GM12878 (cell line): ENCODE measurements around the gene LAYN.

Experiments used
- CREB1 ChIP-seq: IDR thresholded peaks from 2 replicates; pipeline ENCODE4 v1.6.1; 2012; ENCODE audit warnings: low read depth, mild to moderate bottlenecking, inconsistent platforms
- CTCF ChIP-seq, 3 experiments: IDR thresholded peaks in 2 of 3; conservative IDR thresholded peaks in 1 of 3; 2 replicates each; pipeline ENCODE4 v1.5.1; 2011; ENCODE audit warnings: low read depth in 3 of 3, low read length in 3 of 3, mild to moderate bottlenecking in 3 of 3, control low read depth in 2 of 3, moderate library complexity in 2 of 3, inconsistent platforms in 1 of 3, mixed read lengths in 1 of 3; ENCODE audit not compliant: control insufficient read depth in 2 of 3, insufficient read depth in 1 of 3; ENCODE audit errors: extremely low read depth in 1 of 3
- EP300 ChIP-seq, 2 experiments: fragments of 150-350 bp in 1 of 2; IDR thresholded peaks; 2 replicates each; pipeline ENCODE4 v1.6.1; 2011 to 2012; ENCODE audit warnings: low read depth in 2 of 2, low read length in 2 of 2, borderline replicate concordance in 1 of 2, improper control_type of control experiment in 1 of 2, inconsistent platforms in 1 of 2; ENCODE audit not compliant: control insufficient read depth in 1 of 2
- MAX ChIP-seq: IDR thresholded peaks from 2 replicates; pipeline ENCODE4 v1.6.1; 2012; ENCODE audit warnings: low read depth, low read length, improper control_type of control experiment
- MEF2A ChIP-seq: IDR thresholded peaks from 2 replicates; pipeline ENCODE4 v1.6.1; 2011; ENCODE audit warnings: low read depth, mild to moderate bottlenecking, low read length, moderate library complexity; ENCODE audit not compliant: insufficient read depth
- MXI1 ChIP-seq: fragments of 150-350 bp; IDR thresholded peaks from 2 replicates; pipeline ENCODE4 v1.6.1; 2011; ENCODE audit warnings: low read depth, mild to moderate bottlenecking, inconsistent platforms, low read length, improper control_type of control experiment
- NR2C2 ChIP-seq: IDR thresholded peaks from 2 replicates; pipeline ENCODE4 v1.6.1; 2011; ENCODE audit warnings: borderline replicate concordance, low read depth; ENCODE audit not compliant: control insufficient read depth, insufficient read length
- POLR2AphosphoS5 ChIP-seq: IDR thresholded peaks from 2 replicates; pipeline ENCODE4 v1.6.1; 2011; ENCODE audit warnings: mild to moderate bottlenecking, low read length, inconsistent platforms
- RAD21 ChIP-seq: IDR thresholded peaks from 2 replicates; pipeline ENCODE4 v1.6.1; 2011; ENCODE audit warnings: mild to moderate bottlenecking, low read depth, low read length, moderate library complexity; ENCODE audit not compliant: insufficient read depth
- REST ChIP-seq: IDR thresholded peaks from 2 replicates; pipeline ENCODE4 v1.6.1; 2012; ENCODE audit warnings: mild to moderate bottlenecking, low read depth, low read length
- SP1 ChIP-seq: IDR thresholded peaks from one replicate; pipeline ENCODE4 v1.6.1; 2011; ENCODE audit warnings: low read depth, low read length
- SRF ChIP-seq, 2 experiments: IDR thresholded peaks; 2 replicates each; pipeline ENCODE4 v1.6.1; 2011; ENCODE audit warnings: low read depth in 2 of 2, low read length in 2 of 2, mild to moderate bottlenecking in 1 of 2, moderate library complexity in 1 of 2
- TAF1 ChIP-seq: IDR thresholded peaks from 2 replicates; pipeline ENCODE4 v1.6.1; 2011; ENCODE audit warnings: mild to moderate bottlenecking, low read depth, low read length, borderline replicate concordance
- ZZZ3 ChIP-seq: IDR thresholded peaks from 2 replicates; pipeline ENCODE4 v1.6.1; 2011; ENCODE audit warnings: low read depth; ENCODE audit not compliant: control insufficient read depth, insufficient read length

- TF ChIP-seq CTCF (IDR thresholded peaks at IDR 0.05 in 2 of 3, conservative IDR thresholded peaks at IDR 0.05 in 1 of 3; ENCODE audit: control insufficient read depth in 2 of 3, extremely low read depth in 1 of 3, insufficient read depth in 1 of 3, low read depth in 3 of 3, low read length in 3 of 3) (no peak; a peak in 1 of 6 replicates), MEF2A (no peak), SRF (IDR thresholded peaks at IDR 0.05; ENCODE audit: low read depth in 2 of 2, low read length in 2 of 2) (no peak), MAX (no peak), MXI1 (no peak), TAF1 (no peak), POLR2AphosphoS5 (no peak), EP300 (IDR thresholded peaks at IDR 0.05; ENCODE audit: borderline replicate concordance in 1 of 2, control insufficient read depth in 1 of 2, low read depth in 2 of 2, low read length in 2 of 2) (no peak), SP1 (no peak), ZZZ3 (no peak), REST (no peak), NR2C2 (no peak), CREB1 (no peak), RAD21 (no peak)
Measured at GRCh38 chr11:111605681-111606080, 65.2 kb downstream of the LAYN start.
